ENCODE measurements around the gene EDA. TPM values are rescaled to one million over a fixed set of nuclear protein-coding genes. Genes with fewer than 3 reads are reported as not detected.

Gene EDA
- total RNA-seq, 2 experiments from 2014 or later, result 4.9 to 5.4 TPM

- no peaks in the 10 kb centered on the region for H3K36me3 Mint-ChIP-seq (ENCODE audit: low read depth)
- ChIA-PET POLR2A (no interaction called here), CTCF (interaction anchor here (1.3 kb wide), 1 partner anchor 116 kb away, joined by 3 read pairs; no protein-coding TSS in a partner anchor)
- no peaks in the 10 kb centered on the region for H3K9me3 Mint-ChIP-seq
- H3K27me3 Mint-ChIP-seq, result no peaks in the 10 kb centered on the region
- no peaks in the 10 kb centered on the region for H3K4me1 Mint-ChIP-seq
- H3K4me3 Mint-ChIP-seq, result no peak overlapping the region
- DNase-seq, result no peak
- H3K27ac Mint-ChIP-seq, result no peak overlapping the region
Observed at GRCh38 chrX:69914781-69915180, 298.9 kb downstream of the EDA start.

- no peak overlapping the region for H3K27ac Mint-ChIP-seq
- no peaks in the 10 kb centered on the region for H3K4me1 Mint-ChIP-seq
- H3K27me3 Mint-ChIP-seq, result no peaks in the 10 kb centered on the region
- H3K9me3 Mint-ChIP-seq, result no peaks in the 10 kb centered on the region
- ChIA-PET POLR2A (no interaction called here), CTCF (no interaction called here)
- H3K36me3 Mint-ChIP-seq (ENCODE audit: low read depth), result no peaks in the 10 kb centered on the region
- no peak for DNase-seq
- no peak overlapping the region for H3K4me3 Mint-ChIP-seq
Observed at GRCh38 chrX:69919749-69920148, 303.8 kb downstream of the EDA start.

- Mint-ChIP-seq H3K4me3 (no peak overlapping the region), H3K9me3 (no peaks in the 10 kb centered on the region), H3K4me1 (no peaks in the 10 kb centered on the region), H3K27me3 (no peaks in the 10 kb centered on the region), H3K27ac (no peak overlapping the region), H3K36me3 (ENCODE audit: low read depth) (no peaks in the 10 kb centered on the region)
- no peak for DNase-seq
- ChIA-PET POLR2A (no interaction called here), CTCF (no interaction called here)
Observed at GRCh38 chrX:69932323-69932722, 316.4 kb downstream of the EDA start.

GRCh38 chrX:69948276-69948797 lies 332.4 kb downstream of the EDA start:
- Mint-ChIP-seq H3K27ac (no peak overlapping the region), H3K4me3 (no peak overlapping the region), H3K27me3 (no peaks in the 10 kb centered on the region), H3K9me3 (no peaks in the 10 kb centered on the region), H3K36me3 (ENCODE audit: low read depth) (no peaks in the 10 kb centered on the region), H3K4me1 (no peaks in the 10 kb centered on the region)
- DNase-seq, result no peak
- POLR2A ChIA-PET, result no interaction called here
- CTCF ChIA-PET, result no interaction called here

- no peak overlapping the region for H3K4me3 Mint-ChIP-seq
- H3K4me1 Mint-ChIP-seq, result no peaks in the 10 kb centered on the region
- no peaks in the 10 kb centered on the region for H3K9me3 Mint-ChIP-seq
- POLR2A ChIA-PET, result no interaction called here
- H3K27me3 Mint-ChIP-seq, result no peaks in the 10 kb centered on the region
- H3K36me3 Mint-ChIP-seq (ENCODE audit: low read depth), result no peaks in the 10 kb centered on the region
- no peak overlapping the region for H3K27ac Mint-ChIP-seq
- DNase-seq, result no peak
- CTCF ChIA-PET, result no interaction called here
Observed at GRCh38 chrX:69951753-69952152, 335.8 kb downstream of the EDA start.

- Mint-ChIP-seq H3K36me3 (ENCODE audit: low read depth) (no peaks in the 10 kb centered on the region), H3K4me1 (no peaks in the 10 kb centered on the region), H3K27ac (no peak overlapping the region), H3K9me3 (no peaks in the 10 kb centered on the region), H3K27me3 (no peaks in the 10 kb centered on the region), H3K4me3 (no peak overlapping the region)
- no peak for DNase-seq
- POLR2A ChIA-PET, result no interaction called here
- CTCF ChIA-PET, result no interaction called here
Observed at GRCh38 chrX:69959712-69960111, 343.8 kb downstream of the EDA start.

GRCh38 chrX:69961365-69962072 lies 345.6 kb downstream of the EDA start:
- H3K4me1 Mint-ChIP-seq, result no peaks in the 10 kb centered on the region
- no peaks in the 10 kb centered on the region for H3K36me3 Mint-ChIP-seq (ENCODE audit: low read depth)
- no peak overlapping the region for H3K27ac Mint-ChIP-seq
- POLR2A ChIA-PET, result no interaction called here
- no peaks in the 10 kb centered on the region for H3K9me3 Mint-ChIP-seq
- DNase-seq, result no peak
- no peaks in the 10 kb centered on the region for H3K27me3 Mint-ChIP-seq
- CTCF ChIA-PET, result no interaction called here
- no peak overlapping the region for H3K4me3 Mint-ChIP-seq

GRCh38 chrX:69968950-69969349 lies 353.0 kb downstream of the EDA start:
- POLR2A ChIA-PET, result no interaction called here
- no peak for DNase-seq
- H3K4me1 Mint-ChIP-seq, result no peaks in the 10 kb centered on the region
- no peak overlapping the region for H3K4me3 Mint-ChIP-seq
- CTCF ChIA-PET, result no interaction called here
- H3K27me3 Mint-ChIP-seq, result no peaks in the 10 kb centered on the region
- H3K9me3 Mint-ChIP-seq, result no peaks in the 10 kb centered on the region
- no peaks in the 10 kb centered on the region for H3K36me3 Mint-ChIP-seq (ENCODE audit: low read depth)
- no peak overlapping the region for H3K27ac Mint-ChIP-seq

GRCh38 chrX:69969460-69969859 lies 353.5 kb downstream of the EDA start:
- Mint-ChIP-seq H3K27me3 (no peaks in the 10 kb centered on the region), H3K4me3 (no peak overlapping the region), H3K36me3 (ENCODE audit: low read depth) (no peaks in the 10 kb centered on the region), H3K4me1 (no peaks in the 10 kb centered on the region), H3K9me3 (no peaks in the 10 kb centered on the region), H3K27ac (no peak overlapping the region)
- POLR2A ChIA-PET, result no interaction called here
- CTCF ChIA-PET, result no interaction called here
- DNase-seq, result no peak

GRCh38 chrX:69987691-69988090 lies 371.8 kb downstream of the EDA start:
- H3K36me3 Mint-ChIP-seq (ENCODE audit: low read depth), result no peaks in the 10 kb centered on the region
- no peak overlapping the region for H3K27ac Mint-ChIP-seq
- no peak for DNase-seq
- no peaks in the 10 kb centered on the region for H3K9me3 Mint-ChIP-seq
- no peak overlapping the region for H3K4me3 Mint-ChIP-seq
- ChIA-PET POLR2A (no interaction called here), CTCF (no interaction called here)
- no peaks in the 10 kb centered on the region for H3K27me3 Mint-ChIP-seq
- H3K4me1 Mint-ChIP-seq, result peaks cover 2% of the 10 kb centered on the region

- no peaks in the 10 kb centered on the region for H3K36me3 Mint-ChIP-seq (ENCODE audit: low read depth)
- POLR2A ChIA-PET, result no interaction called here
- H3K27ac Mint-ChIP-seq, result no peak overlapping the region
- DNase-seq, result peak; percentile 20
- CTCF ChIA-PET, result interaction anchor here (1.0 kb wide), 1 partner anchor 41 kb away, joined by 3 read pairs; no protein-coding TSS in a partner anchor
- no peak overlapping the region for H3K4me3 Mint-ChIP-seq
- H3K9me3 Mint-ChIP-seq, result no peaks in the 10 kb centered on the region
- no peaks in the 10 kb centered on the region for H3K27me3 Mint-ChIP-seq
- H3K4me1 Mint-ChIP-seq, result peaks cover 2% of the 10 kb centered on the region
Observed at GRCh38 chrX:69988955-69989394, 373.1 kb downstream of the EDA start.

GRCh38 chrX:69991685-69992084 lies 375.8 kb downstream of the EDA start:
- Mint-ChIP-seq H3K4me1 (peaks cover 2% of the 10 kb centered on the region), H3K27me3 (no peaks in the 10 kb centered on the region), H3K27ac (no peak overlapping the region), H3K4me3 (no peak overlapping the region), H3K9me3 (no peaks in the 10 kb centered on the region), H3K36me3 (ENCODE audit: low read depth) (no peaks in the 10 kb centered on the region)
- CTCF ChIA-PET, result no interaction called here
- POLR2A ChIA-PET, result no interaction called here
- DNase-seq, result no peak

- Mint-ChIP-seq H3K27me3 (no peaks in the 10 kb centered on the region), H3K36me3 (ENCODE audit: low read depth) (no peaks in the 10 kb centered on the region), H3K4me1 (no peaks in the 10 kb centered on the region), H3K4me3 (no peak overlapping the region), H3K9me3 (peaks cover 2% of the 10 kb centered on the region), H3K27ac (no peak overlapping the region)
- CTCF ChIA-PET, result no interaction called here
- POLR2A ChIA-PET, result no interaction called here
- DNase-seq, result no peak
Observed at GRCh38 chrX:69993494-69993893, 377.6 kb downstream of the EDA start.

- Mint-ChIP-seq H3K36me3 (ENCODE audit: low read depth) (peaks cover 3% of the 10 kb centered on the region), H3K27me3 (no peaks in the 10 kb centered on the region), H3K9me3 (peaks cover 6% of the 10 kb centered on the region), H3K4me3 (no peak overlapping the region), H3K4me1 (no peaks in the 10 kb centered on the region), H3K27ac (no peak overlapping the region)
- POLR2A ChIA-PET, result no interaction called here
- CTCF ChIA-PET, result no interaction called here
- DNase-seq, result no peak
Observed at GRCh38 chrX:69995362-69996112, 379.6 kb downstream of the EDA start.
